PC-9 (cell line): Measurements from ENCODE around the gene MBP.

Experiments
- CTCF ChIP-seq: fragments of 200-600 bp; sonication (generic); conservative IDR thresholded peaks from 2 replicates; pipeline ENCODE4 v1.6.1; 2017; ENCODE audit warnings: mixed run types, antibody characterized with exemption, mild to moderate bottlenecking, moderate library complexity
- EZH2 ChIP-seq: fragments of 200-600 bp; sonication (generic); IDR thresholded peaks from 2 replicates; pipeline ENCODE4 v1.8.0; 2017; ENCODE audit warnings: antibody characterized with exemption, low read depth

GRCh38 chr18:76979111-76979751 lies 153.4 kb downstream of the MBP start:
- TF ChIP-seq EZH2 (no peak), CTCF (no peak)
